SHP77 (cell line): Measurements from ENCODE around the gene ECHS1.

ENCODE experiments used
- DNase-seq, 2 experiments: peaks; one replicate each; lab custom pipeline; 2025; lab: John Stamatoyannopoulos, UW

ECHS1 gene

GRCh38 chr10:133341983-133342382 lies 31.2 kb downstream of the ECHS1 start:
- no peak for DNase-seq

DNA sequence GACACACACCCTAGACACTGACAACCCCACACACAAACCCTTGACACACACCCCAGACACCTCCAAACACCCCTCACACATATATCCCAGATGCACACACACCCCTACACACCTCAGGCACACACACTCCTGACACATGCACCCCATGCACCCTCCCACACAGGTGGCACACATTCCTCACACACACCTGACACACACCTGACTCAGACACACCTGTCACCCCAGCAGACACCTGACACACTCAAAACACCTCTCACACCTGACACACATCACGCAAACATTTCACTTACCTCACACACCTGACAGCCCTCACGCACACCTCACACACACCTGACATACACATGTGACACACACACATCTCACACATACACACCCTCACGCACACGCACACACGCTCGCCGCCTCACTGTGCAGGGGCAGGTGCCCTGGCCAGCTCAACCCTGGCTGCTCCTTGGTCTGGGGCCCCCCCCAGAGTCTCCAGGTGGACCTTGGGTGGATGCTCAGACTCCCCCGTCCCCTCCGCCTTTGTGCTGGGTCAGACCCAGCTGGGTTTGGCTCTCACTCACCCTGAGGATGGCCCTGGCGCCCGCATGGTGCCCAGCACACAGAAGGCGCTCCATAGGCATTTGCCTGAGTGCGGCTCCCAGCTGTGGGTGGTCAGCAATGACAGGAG lies 33.3 kb downstream of the ECHS1 start:
- DNase-seq, result no peak

GRCh38 chr10:133338080-133339071 lies 34.8 kb downstream of the ECHS1 start:
- no peak for DNase-seq

DNA sequence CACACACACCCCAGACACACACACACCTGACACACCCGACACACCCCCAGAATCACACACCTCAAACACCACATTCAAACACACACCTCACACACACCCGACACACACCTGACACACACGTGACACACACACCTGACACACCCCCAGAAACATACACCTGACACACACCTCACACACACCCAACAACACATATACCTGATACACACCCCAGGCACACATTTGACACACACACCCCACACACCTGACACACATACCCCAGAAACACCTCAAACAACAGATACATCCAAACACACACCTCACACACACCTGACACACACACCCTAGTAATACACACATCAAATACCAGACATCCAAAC lies 35.8 kb downstream of the ECHS1 start:
- no peak for DNase-seq

DNA sequence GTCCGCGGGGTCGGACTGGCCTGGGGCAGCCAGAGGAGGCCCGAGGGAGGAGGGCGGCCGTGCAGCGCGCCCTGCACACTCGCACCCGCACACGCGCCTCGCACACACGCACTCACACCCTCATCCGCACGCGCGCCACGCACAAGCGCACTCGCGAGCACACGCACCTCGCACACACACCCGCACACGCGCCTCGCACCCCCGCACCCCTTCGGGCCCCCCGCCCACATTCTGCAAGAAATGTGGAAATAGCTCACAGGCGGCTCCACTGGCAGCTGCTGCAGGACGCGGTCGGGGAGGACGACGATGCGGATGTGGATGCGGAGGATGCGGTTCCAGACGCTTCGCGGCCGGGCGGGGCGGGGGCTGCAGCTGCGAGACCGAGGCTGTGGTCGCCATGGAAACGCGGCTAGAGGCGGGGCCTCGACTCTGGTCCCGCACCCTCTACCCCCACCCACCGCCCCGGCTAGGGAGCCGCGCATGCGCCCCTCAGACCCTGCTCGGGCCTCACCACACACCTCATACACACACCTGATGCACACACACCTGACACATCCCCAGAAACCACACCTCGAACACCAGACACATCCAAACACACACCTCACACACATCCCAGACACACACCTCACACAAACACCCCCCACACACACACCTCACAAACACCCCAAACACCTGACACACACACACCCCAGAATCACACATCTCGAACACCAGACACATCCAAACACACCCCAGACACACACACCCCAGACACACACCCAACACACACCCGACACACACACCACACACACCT lies 36.4 kb downstream of the ECHS1 start, which contains the start of gene CALY:
Gene CALY (minus strand): TSS at position 320 of the 793 bp plus-strand sequence. CDS start 7,907 bp downstream, outside the sequence.
- peak; percentile 35 to 37 for DNase-seq

DNA sequence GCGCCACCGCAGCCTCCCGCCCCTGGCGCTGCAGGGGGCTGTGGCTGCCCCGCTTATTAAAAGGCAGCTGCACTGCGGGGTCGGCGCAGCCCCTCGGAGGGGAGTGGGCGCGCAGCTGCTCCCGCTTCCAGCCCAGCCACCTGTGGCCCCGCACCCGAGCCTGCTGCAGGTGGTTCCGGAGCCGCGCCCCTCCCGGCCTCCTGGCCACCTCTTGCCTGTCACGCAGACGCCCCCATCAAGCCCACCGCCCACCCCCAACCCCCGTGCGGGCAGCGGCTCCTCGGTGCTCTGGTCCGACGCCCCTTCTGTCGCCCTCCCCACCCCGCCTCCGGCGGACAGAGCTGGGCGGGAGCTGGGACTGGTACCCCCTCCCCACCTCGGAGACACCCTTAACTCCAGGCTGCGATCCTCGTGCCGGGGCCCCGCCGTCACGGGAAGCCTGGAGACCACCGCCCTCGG lies 37.0 kb downstream of the ECHS1 start:
- no peak for DNase-seq

GRCh38 chr10:133335246-133336117 lies 37.7 kb downstream of the ECHS1 start:
- DNase-seq, result no peak

- no peak for DNase-seq
These were observed 38.5 kb downstream of the ECHS1 start for GRCh38 chr10:133334503-133335245.

- no peak for DNase-seq
These were observed 40.0 kb downstream of the ECHS1 start for GRCh38 chr10:133332936-133333699.

DNA sequence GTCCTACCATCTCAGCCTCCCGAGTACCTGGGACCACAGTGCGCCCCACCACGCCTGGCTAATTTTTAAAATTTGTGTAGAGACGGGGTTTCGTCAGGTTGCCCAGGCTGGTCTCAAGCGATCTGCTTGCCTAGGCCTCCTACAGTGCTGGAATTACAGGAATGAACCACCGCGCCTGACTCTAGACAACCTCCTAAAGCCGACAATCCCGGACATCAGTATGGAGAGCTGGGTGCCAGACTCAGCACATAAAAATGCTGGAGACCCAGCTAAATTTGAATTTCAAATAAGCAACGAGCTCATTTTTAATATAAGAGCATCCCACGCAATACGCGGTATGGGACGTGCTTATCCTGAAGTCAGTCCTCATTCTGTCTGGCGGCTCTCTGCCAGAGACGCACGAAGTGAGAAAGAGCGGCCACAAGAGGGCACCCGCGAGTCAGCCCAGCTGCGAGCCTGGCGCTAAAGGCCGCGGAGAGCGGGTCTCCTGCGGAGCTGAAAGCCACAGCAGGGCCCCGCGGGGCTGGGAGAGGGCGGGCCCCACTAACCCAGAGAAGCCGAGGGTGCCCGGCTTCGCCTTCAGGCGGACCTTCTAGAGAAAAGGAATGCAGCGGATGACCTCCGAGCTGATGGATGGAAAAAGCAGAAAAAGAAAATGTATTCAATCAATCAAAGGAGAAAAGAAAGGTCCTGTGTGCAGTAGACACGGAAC lies 43.5 kb downstream of the ECHS1 start:
- peak; percentile 81 to 89 for DNase-seq

- DNase-seq, result no peak
These were observed 44.5 kb downstream of the ECHS1 start for GRCh38 chr10:133328358-133329343.

DNA sequence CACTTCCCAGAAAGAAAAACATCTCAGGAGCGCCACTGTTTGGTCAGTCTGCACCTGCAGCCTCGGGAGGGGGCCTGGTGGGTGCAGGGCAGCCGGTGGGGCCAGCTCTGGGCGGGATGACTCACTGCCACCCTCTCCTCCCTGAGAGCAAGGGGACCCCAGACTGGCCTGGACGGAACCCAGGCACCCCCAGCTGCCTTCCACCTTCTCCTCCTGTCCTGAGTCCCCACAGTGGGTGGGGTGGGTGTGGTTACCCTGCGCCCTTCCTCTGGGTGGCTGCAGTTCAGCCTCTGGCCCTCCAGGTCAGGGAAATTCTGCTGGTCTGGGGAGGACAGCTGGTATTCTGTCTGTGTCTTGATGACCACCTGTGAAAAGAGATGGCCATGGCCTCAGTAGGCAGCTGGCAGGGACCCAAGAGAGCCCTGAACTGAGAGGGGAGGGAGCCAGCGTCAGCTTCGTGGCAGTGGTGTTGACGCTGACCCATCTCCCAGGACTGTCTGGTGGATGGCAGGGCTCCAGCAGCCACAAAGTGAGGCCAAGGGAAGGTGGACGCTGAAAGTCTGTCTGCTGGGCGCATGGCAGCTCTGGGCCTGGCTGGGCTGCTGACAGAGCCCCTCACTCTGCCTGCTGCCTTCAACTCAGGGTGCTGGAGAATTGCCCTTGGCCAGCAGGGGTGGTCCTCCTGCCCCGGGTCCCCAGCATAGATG lies 45.4 kb downstream of the ECHS1 start:
- peak; percentile 78 to 86 for DNase-seq

- peak; percentile 60 to 75 for DNase-seq
These were observed 46.2 kb downstream of the ECHS1 start for GRCh38 chr10:133326745-133327650.

DNA sequence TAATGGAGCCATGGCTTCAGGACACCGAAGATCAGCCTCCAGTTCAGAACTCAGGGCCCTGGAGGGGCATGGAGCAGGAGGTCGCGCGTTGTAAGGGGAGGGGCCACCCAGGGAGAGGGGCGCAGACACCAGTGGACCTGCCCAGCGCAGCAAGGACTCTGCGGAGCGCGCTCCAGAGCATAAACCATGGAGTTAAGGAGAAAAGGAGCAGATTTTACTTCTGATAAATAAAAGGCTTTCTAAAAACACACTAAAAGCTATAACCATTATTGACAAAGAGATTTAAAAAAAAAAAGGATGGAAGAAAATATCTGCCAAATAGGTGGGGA lies 47.0 kb downstream of the ECHS1 start:
- DNase-seq, result no peak

- no peak for DNase-seq
These were observed 47.5 kb downstream of the ECHS1 start for GRCh38 chr10:133325440-133326222.
